HepG2 (cell line): ENCODE measurements around the gene PACS2. TPM values are rescaled to one million over a fixed set of nuclear protein-coding genes. Genes with fewer than 3 reads are reported as not detected.
A peak's percentile ranks its signal among the peaks of the same experiment; 100 is the strongest.

ENCODE experiments used
- ATAC-seq: fragments of 200-7000 bp; cut with Tn5 transposase; 3 replicates; pipeline ENCODE4 v1.9.1; 2020; ENCODE audit warnings: mild to moderate bottlenecking, moderate library complexity
- BruUV-seq: library from RNA; stranded (reverse); fragments of 400-500 nt; replicated peaks from 2 replicates; lab custom pipeline; 2021; lab: Mats Ljungman, UMichigan
- CTCF ChIA-PET: fragments of 300-600 bp; formaldehyde crosslinking; extraction: SDS; loops from one replicate; lab custom pipeline; 2021; ENCODE audit warnings: low total read pairs, inconsistent platforms, low intra/inter-chr PET ratio; lab: Yijun Ruan, JAX
- POLR2A ChIA-PET: fragments of 350-600 bp; sonication (Branson Sonifier 250); formaldehyde crosslinking; loops from one replicate; lab custom pipeline; 2020; ENCODE audit warnings: antibody characterized with exemption, inconsistent platforms; lab: Yijun Ruan, JAX
- DNase-seq: peaks from one replicate; pipeline ENCODE4 v3.0.0-alpha.2; 2015; ENCODE audit warnings: low spot score
- FAIRE-seq: peaks from 3 replicates; lab custom pipeline; 2011; peaks lifted over from hg19 to GRCh38; lab: Jason Lieb, UNC
- H2AFZ ChIP-seq: one replicate; pipeline ENCODE4 v1.6.1; 2011; ENCODE audit warnings: low read length, inconsistent platforms
- H3K27ac ChIP-seq: fragments of 300-600 bp; 3 replicates; pipeline ENCODE4 v1.8.0; 2011; ENCODE audit warnings: mixed run types, mild to moderate bottlenecking, mixed read lengths, low read length, inconsistent platforms; ENCODE audit not compliant: insufficient read depth; ENCODE audit errors: extremely low read length
- H3K27me3 ChIP-seq, 2 experiments: fragments of 200-600 bp in 1 of 2; 2 replicates in 1 of 2; 3 replicates in 1 of 2; pipeline versions ENCODE4 v1.6.0 to v1.8.0; 2011; ENCODE audit warnings: low read length in 2 of 2, mild to moderate bottlenecking in 2 of 2, moderate library complexity in 2 of 2, inconsistent platforms in 1 of 2; ENCODE audit not compliant: insufficient read depth in 2 of 2, control insufficient read depth in 1 of 2
- H3K36me3 ChIP-seq, 2 experiments: fragments of 200-600 bp in 1 of 2; replicated peaks in 1 of 2; 2 replicates in 1 of 2; 3 replicates in 1 of 2; pipeline versions ENCODE4 v1.5.1 to v1.8.0; 2011; ENCODE audit warnings: low read length in 2 of 2, inconsistent platforms in 1 of 2; ENCODE audit not compliant: insufficient read depth in 2 of 2, control insufficient read depth in 1 of 2
- H3K4me1 ChIP-seq: 2 replicates; pipeline ENCODE4 v1.5.1; 2012; ENCODE audit warnings: low read length, inconsistent platforms; ENCODE audit not compliant: insufficient read depth
- H3K4me2 ChIP-seq: 2 replicates; pipeline ENCODE4 v1.6.0; 2011; ENCODE audit warnings: low read depth, low read length, inconsistent platforms
- H3K4me3 ChIP-seq, 3 experiments: fragments of 200-600 bp in 1 of 3; sonication (generic), shearing (Covaris generic) in 1 of 3; replicated peaks in 1 of 3; 2 replicates each; pipeline ENCODE4 v1.5.1; 2011 to 2016; ENCODE audit warnings: low read length in 3 of 3, inconsistent platforms in 2 of 3, low read depth in 2 of 3, mild to moderate bottlenecking in 2 of 3, control low read depth in 1 of 3, mixed read lengths in 1 of 3; ENCODE audit not compliant: insufficient read depth in 1 of 3
- H3K79me2 ChIP-seq: one replicate; pipeline ENCODE4 v1.6.1; 2011; ENCODE audit warnings: low read length, inconsistent platforms; ENCODE audit not compliant: insufficient read depth
- H3K9ac ChIP-seq: 2 replicates; pipeline ENCODE4 v1.6.0; 2011; ENCODE audit warnings: mild to moderate bottlenecking, low read depth, low read length, inconsistent platforms; ENCODE audit not compliant: insufficient read depth
- H3K9me3 ChIP-seq: 2 replicates; pipeline ENCODE4 v1.5.1; 2012; ENCODE audit warnings: mild to moderate bottlenecking, low read length
- H4K20me1 ChIP-seq: 2 replicates; pipeline ENCODE4 v1.6.0; 2011; ENCODE audit warnings: inconsistent platforms, mild to moderate bottlenecking, low read length, moderate library complexity; ENCODE audit not compliant: insufficient read depth
- AGO2 ChIP-seq: fragments of 200-400 bp; formaldehyde crosslinking; optimal IDR thresholded peaks from 2 replicates; pipeline ENCODE3; 2017; ENCODE audit warnings: mild to moderate bottlenecking, low read depth, low read length, moderate library complexity
- AKAP8 ChIP-seq: sonication (generic); formaldehyde crosslinking; IDR thresholded peaks from 2 replicates; pipeline ENCODE4 v1.5.1; 2020; ENCODE audit warnings: mild to moderate bottlenecking, missing genetic modification reagents
- CBX5 ChIP-seq: sonication (generic); formaldehyde crosslinking; IDR thresholded peaks from 2 replicates; pipeline ENCODE4 v1.4.0; 2020; ENCODE audit warnings: missing genetic modification reagents, borderline replicate concordance
- DBP ChIP-seq: sonication (generic); formaldehyde crosslinking; IDR thresholded peaks from 2 replicates; pipeline ENCODE4 v1.4.0; 2020; ENCODE audit warnings: missing genetic modification reagents; ENCODE audit errors: not compliant biosample characterization
- MIER2 ChIP-seq: IDR thresholded peaks from 2 replicates; pipeline ENCODE4 v1.6.1; 2016; ENCODE audit warnings: missing biosample characterization, missing genetic modification reagents
- PATZ1 ChIP-seq: sonication (generic); formaldehyde crosslinking; IDR thresholded peaks from 2 replicates; pipeline ENCODE4 v1.4.0; 2020; ENCODE audit warnings: missing genetic modification reagents
- RBM22 ChIP-seq: fragments of 200-400 bp; formaldehyde crosslinking; optimal IDR thresholded peaks from 2 replicates; pipeline ENCODE3; 2017; ENCODE audit warnings: mild to moderate bottlenecking, low read length, moderate library complexity
- RELA ChIP-seq: sonication (generic); formaldehyde crosslinking; IDR thresholded peaks from 2 replicates; pipeline ENCODE4 v1.4.0; 2020; ENCODE audit warnings: missing genetic modification reagents
- TEAD2 ChIP-seq: sonication (generic); formaldehyde crosslinking; IDR thresholded peaks from 2 replicates; pipeline ENCODE4 v1.9.0; 2021; ENCODE audit warnings: missing genetic modification reagents
- ZNF251 ChIP-seq: sonication (generic); formaldehyde crosslinking; IDR thresholded peaks from 2 replicates; pipeline ENCODE4 v1.9.0; 2021; ENCODE audit warnings: mild to moderate bottlenecking, missing genetic modification reagents
- ZNF691 ChIP-seq: sonication (generic); formaldehyde crosslinking; IDR thresholded peaks from 2 replicates; pipeline ENCODE4 v1.4.0; 2020; ENCODE audit warnings: missing genetic modification reagents, low read depth, mild to moderate bottlenecking, borderline replicate concordance
- WGBS: methylation state at CpG from one replicate; pipeline ENCODE4 v1.1.6; 2017; ENCODE audit warnings: low lambda C conversion rate; 5-methylcytosine and 5-hydroxymethylcytosine counted together
- in situ Hi-C: cut with HindIII; loops from 2 replicates; pipeline ENCODE4 v1.10.0; 2017; ENCODE audit warnings: low pct_unique_long_range_greater_than_20kb; ENCODE audit not compliant: extremely low pct_ligation_motif_present
- intact Hi-C: fragments of 100-400 bp; cut with micrococcal nuclease; formaldehyde crosslinking; loops from one replicate; pipeline ENCODE4 v1.10.0; 2022; ENCODE audit not compliant: unreplicated experiment
- polyA plus RNA-seq, 8 experiments: library from polyadenylated mRNA; depleted of rRNA in 3 of 8; stranded (reverse) in 7 of 8; unstranded in 1 of 8; fragments of >200 nt; fragmentation: Illumina TruSeq in 4 of 8; extraction: Trizol in 4 of 8; gene quantifications; 2 replicates each; pipeline versions ENCODE4 v1.2.1 to v1.2.3, GENCODE V29; 2011 to 2016; ENCODE audit warnings: low read depth in 4 of 8, missing spikeins in 1 of 8, mixed read lengths in 1 of 8; ENCODE audit not compliant: insufficient read depth in 1 of 8
- total RNA-seq, 5 experiments: library from RNA; depleted of rRNA; stranded (reverse); fragments of >200 nt; fragmentation: Illumina TruSeq; extraction: Trizol; gene quantifications; 2 replicates each; pipeline ENCODE4 v1.2.3, GENCODE V29; 2016; ENCODE audit warnings: low read depth in 1 of 5

Gene PACS2
- total and polyA plus RNA-seq, 2 of the 13 experiments (the other 11 are each of a cell fraction or from before 2014, with no cell fraction given) = 23.6 to 27.6 TPM

- in situ Hi-C loops = no loop called here
- BruUV-seq = no TSS peak
- POLR2A ChIA-PET = no interaction called here
- Histone ChIP-seq H3K27ac (no peak overlapping the region), H4K20me1 (no peaks in the 10 kb centered on the region), H3K36me3 (peaks cover 10 to 32% of the 10 kb centered on the region in 2 experiments), H3K4me1 (peaks cover 14% of the 10 kb centered on the region), H3K9me3 (no peaks in the 10 kb centered on the region)
- WGBS = 86% methylated on average over 11 of the region's 12 CpGs
- ATAC-seq = no peak
- TF ChIP-seq CBX5 (CRISPR knock-in tag) = no peak
- peak; percentile 69 for TF ChIP-seq RBM22
- TF ChIP-seq AKAP8 (CRISPR knock-in tag) = peak; percentile 56; the same call in 1 of the 2 replicates
- peak; percentile 73 for TF ChIP-seq AGO2
- TF ChIP-seq, all 625 proteins: peak for 3
- no peak overlapping the region for H2AFZ ChIP-seq
- H3K27me3 ChIP-seq = no peaks in the 10 kb centered on the region
- H3K9ac ChIP-seq = no peak overlapping the region
- DNase-seq = no peak
- no peak overlapping the region for H3K4me3 ChIP-seq
- intact Hi-C loops = no loop called here
- CTCF ChIA-PET = no interaction called here
- FAIRE-seq = no peak
- no peak overlapping the region for H3K4me2 ChIP-seq
- peaks cover 3% of the 10 kb centered on the region for H3K79me2 ChIP-seq
Observed at GRCh38 chr14:105442834-105443233, 128.3 kb downstream of the PACS2 start.

- H3K79me2 ChIP-seq = no peaks in the 10 kb centered on the region
- no peaks in the 10 kb centered on the region for H3K27me3 ChIP-seq
- DNase-seq (no peak), ATAC-seq (no peak), FAIRE-seq (no peak)
- H3K27ac ChIP-seq = no peak overlapping the region
- peaks cover 14% of the 10 kb centered on the region for H3K4me1 ChIP-seq
- WGBS = 98% methylated on average over 5 of the region's 17 CpGs
- H3K4me2 ChIP-seq = no peak overlapping the region
- no peak overlapping the region for H3K4me3 ChIP-seq
- intact Hi-C loops = no loop called here
- no TSS peak for BruUV-seq
- CTCF ChIA-PET = no interaction called here
- TF ChIP-seq RBM22 = peak; percentile 72
- no peak for TF ChIP-seq RELA (CRISPR knock-in tag)
- no peak for TF ChIP-seq MIER2 (CRISPR knock-in tag)
- TF ChIP-seq ZNF691 = no peak
- no peak for TF ChIP-seq TEAD2 (CRISPR knock-in tag)
- TF ChIP-seq PATZ1 = no peak
- TF ChIP-seq DBP (CRISPR knock-in tag) = no peak
- TF ChIP-seq ZNF251 (CRISPR knock-in tag) = no peak
- H3K36me3 ChIP-seq = peaks cover 7 to 22% of the 10 kb centered on the region in 2 experiments; a peak in 3 of 5 replicates
- no peaks in the 10 kb centered on the region for H3K9me3 ChIP-seq
- no peak overlapping the region for H2AFZ ChIP-seq
- H3K9ac ChIP-seq = no peak overlapping the region
- POLR2A ChIA-PET = no interaction called here
- in situ Hi-C loops = no loop called here
- no peaks in the 10 kb centered on the region for H4K20me1 ChIP-seq
Observed at GRCh38 chr14:105444859-105445258, 130.3 kb downstream of the PACS2 start.
